ENCODE measurements around the gene B4GALT6.

B4GALT6 gene

DNA sequence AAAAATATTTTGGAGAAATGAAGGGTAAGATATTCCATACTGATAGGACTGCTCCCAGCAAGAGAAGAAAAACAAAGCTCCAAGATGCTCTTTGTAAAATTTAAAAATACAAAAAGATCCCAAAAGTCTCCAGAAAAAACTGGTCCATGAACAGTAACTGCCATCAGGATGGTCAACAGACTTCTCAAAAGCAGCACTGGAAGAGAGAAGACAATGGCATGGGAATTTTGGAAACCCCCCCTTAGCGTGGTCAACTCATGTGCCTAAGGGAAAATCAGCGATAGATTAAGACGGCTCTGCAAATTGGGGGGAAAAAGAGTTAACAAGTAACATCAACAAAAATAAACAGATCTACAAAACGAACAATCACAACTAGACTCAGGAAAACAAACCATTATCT lies 23.6 kb downstream of the B4GALT6 start:
- DNase-seq = no peak

- no peak for DNase-seq
These were observed 24.7 kb downstream of the B4GALT6 start for GRCh38 chr18:31659576-31660177.

DNA sequence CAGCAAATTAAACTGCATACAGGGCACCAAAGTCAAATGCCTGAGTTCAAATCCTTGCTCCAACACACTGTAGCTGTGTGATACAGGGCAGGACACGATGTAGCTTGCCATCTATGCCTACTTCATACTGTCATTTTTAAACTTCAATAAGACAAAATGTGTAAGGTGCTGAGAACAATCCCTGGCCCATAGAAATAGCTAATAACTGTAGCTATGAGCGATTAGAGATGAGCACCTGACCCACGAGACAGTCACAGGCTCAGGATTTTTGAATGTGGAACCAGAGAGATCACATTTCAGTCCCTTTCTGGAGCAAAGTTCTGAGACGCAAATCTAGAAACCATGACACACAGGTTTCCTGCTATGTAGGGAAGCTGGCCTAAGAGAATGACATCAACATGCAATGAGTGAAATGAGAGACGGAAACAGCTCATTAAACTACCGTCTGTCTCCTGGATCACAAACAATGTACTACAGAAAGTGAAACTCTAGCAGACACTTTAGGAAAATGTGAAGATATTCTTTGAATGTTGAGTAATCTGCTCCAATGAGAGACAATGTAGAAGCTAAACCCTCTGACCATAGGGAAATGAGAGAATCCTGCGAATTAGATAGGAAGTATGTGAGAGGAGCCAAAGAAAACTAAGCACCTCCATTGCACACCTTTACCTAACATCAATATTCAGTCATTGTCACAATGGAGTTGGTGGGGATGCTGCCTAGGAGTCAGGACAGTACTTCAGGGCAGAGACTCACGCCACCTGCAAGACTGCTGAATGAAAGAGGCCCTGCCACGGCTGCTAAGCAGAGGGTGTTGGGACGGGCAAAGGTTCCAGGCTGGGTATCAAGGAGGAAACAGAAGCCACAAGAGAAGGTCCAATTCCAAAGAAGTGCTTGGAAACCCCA lies 25.5 kb downstream of the B4GALT6 start:
- DNase-seq = no peak

- DNase-seq = no peak
These were observed 26.3 kb downstream of the B4GALT6 start for GRCh38 chr18:31657823-31658669.

DNA sequence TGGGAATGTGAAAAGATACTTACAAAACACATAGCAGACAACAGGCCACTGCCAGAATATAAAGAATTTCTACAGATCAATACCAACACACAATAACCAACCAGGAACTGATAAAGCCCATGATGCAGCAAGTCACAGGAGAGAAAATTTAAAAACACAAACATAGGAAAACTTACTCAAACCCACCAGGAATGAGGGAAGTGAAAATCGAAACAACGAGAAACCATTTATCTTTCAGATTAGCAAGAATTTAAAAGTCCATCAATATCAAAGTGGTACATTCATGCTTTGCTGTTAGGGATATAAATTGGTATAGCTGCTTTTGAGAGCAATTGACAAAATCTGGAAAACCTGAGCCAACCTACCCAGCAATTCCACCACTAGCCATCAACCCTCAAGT lies 27.6 kb downstream of the B4GALT6 start:
- no peak for DNase-seq

DNA sequence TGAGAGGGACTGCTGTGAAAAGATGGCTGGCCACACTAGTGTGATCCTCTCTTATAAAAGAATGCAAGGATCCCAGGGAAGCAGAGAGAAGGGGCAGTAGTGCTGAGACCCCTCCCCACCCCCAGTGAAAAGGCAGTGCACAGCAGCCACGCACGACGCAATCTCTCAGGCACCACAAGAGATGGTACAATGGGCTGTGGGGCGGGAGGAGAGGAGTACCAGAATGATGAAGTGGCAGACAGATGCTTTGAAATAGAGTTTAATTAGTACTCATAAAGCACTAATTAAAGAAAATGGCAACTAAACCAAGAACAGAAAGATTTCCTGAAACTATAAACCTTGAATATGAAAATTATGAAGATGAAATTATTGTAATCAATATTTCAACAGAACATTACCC lies 29.0 kb downstream of the B4GALT6 start:
- no peak for DNase-seq

- DNase-seq = no peak
These were observed 31.5 kb downstream of the B4GALT6 start for GRCh38 chr18:31652877-31653276.

DNA sequence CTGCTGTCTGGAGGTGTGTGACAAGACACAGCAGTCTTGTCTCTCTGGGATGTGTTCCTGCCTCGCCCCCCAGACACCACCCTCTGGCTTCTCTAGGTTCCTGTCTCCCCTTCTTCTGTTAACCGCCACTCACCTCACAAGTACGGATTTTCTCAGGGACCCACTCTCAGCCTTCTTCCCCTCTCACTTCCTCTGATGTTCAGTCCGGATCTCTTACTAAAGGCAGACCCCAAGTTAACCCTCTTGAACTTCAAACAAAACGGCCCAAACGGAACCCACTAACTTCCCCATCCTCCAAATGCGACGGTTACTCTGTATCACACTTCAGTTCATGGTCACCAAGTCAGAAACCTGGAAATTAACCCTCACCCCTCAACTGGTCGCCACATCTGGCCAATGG lies 32.0 kb downstream of the B4GALT6 start:
- DNase-seq = no peak

DNA sequence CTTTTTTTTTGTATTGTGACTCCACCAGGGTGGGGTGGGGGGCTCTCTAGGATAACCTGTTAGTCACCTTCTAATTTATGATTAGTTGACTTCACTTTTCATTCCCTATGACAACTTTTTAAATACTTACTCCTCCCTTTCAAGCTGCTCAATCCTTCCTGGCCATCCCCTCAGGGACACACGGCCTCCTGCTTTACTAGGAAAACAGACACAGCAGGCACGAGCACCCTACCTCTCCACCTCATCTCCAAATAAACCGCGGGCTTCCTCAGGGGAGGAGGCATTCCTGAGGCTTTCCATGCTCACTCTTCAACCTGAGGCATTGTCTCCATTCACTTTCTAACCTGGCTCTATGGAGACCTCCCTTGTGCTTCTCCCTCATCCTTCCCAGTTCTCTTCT lies 33.0 kb downstream of the B4GALT6 start:
- no peak for DNase-seq

DNA sequence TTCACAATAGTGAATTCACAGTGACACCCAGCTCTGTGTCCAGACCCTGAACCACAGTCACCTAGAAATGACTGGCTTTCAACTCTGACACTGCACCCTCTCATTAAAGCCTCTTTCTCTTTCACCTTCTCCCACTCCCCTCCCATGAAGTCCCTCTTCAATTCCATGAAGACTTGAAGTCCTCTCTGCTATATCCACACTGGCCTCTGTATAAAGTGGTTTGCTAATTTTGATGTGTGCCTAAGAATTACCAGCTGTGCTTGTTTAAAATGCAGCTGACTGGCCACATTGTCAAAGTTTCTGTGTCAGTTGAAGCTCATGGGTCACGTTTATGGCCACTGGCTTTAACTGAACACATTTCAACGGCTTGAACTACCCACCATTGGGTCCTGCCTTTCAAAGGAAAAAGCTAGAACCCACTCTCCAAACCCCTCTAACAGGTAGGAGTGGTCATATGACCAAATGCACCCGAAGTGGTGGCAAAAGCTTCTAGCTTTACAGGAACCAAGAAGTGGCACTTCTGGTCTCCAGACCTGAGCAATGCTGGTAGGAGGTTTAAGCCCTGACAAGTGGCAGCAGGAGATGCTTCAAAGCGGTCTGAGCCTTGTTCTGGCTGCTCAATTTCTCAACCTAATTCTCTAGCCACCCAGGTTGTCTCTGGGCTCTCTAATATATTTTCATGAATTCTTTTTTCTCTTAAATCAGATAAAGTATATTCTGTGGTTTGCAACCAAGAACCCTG lies 34.2 kb downstream of the B4GALT6 start:
- DNase-seq = no peak

DNA sequence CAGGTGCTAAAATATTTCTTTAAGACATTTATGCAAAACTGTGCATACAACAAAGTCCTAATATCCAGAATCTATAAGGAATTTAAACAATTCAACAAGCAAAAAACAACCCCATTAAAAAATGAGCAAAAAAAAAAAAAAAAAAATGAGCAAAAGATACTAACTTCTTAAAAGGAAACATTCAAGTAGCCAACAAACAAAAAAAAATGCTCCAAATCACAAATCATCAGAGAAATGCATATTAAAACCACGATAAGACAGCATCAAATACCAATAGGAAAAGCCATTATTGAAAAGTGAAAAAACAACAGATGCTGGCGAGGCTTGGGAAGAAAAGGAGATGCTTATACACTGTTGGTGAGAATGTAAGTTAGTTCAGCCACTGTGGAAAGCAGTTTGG lies 34.9 kb downstream of the B4GALT6 start:
- DNase-seq = no peak

DNA sequence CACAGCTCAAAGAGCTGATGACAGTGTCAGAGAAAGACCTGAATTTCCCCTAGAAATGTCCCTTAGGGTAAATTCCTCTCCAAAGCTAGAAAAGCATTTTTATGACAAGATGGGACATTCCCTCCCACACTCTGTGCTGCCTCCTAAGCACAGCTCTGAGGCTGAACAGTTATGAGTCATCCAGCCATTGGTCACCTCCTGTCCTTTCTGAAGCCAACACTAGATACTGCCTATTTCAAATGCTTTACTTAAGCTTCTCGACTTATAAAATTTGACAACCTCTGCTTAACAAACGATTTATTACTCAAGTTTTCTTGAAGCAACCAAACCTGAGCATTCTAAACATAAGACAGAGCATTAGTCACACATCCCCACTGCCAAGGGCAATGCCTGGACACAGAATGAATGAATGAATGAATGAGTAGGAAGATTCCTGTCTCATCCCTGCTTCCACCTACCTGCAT lies 35.4 kb downstream of the B4GALT6 start:
- DNase-seq = no peak

- DNase-seq = no peak
These were observed 35.9 kb downstream of the B4GALT6 start for GRCh38 chr18:31648458-31648857.

DNA sequence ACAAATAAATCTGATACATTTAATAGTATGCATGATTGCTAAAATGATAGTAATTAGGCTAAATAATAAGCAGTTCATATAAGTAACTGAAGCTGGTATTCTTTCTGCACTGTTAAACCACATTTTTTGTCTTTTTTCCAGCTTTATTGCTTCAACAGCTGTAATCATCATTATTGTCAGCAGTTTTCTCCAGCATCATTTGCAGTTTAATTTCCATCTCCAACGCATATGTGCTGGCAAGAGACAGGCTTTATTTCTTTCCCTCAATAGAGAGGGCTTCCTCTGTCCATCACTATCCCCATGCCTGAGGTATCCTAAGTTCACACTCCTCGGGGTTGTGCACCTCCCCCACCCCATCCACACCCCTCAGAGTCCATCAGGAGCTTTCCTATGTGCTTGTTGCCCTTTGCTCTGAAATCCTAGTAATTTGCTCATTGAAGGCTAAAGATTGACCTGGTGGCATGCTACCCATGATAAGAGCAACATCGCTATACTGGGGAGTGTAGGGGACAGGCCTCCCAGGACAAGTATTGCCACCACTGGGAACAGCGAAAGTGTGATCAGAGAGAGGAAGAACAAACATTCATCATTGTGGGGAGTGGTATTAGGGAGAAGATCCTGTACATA lies 37.1 kb downstream of the B4GALT6 start:
- DNase-seq = no peak

DNA sequence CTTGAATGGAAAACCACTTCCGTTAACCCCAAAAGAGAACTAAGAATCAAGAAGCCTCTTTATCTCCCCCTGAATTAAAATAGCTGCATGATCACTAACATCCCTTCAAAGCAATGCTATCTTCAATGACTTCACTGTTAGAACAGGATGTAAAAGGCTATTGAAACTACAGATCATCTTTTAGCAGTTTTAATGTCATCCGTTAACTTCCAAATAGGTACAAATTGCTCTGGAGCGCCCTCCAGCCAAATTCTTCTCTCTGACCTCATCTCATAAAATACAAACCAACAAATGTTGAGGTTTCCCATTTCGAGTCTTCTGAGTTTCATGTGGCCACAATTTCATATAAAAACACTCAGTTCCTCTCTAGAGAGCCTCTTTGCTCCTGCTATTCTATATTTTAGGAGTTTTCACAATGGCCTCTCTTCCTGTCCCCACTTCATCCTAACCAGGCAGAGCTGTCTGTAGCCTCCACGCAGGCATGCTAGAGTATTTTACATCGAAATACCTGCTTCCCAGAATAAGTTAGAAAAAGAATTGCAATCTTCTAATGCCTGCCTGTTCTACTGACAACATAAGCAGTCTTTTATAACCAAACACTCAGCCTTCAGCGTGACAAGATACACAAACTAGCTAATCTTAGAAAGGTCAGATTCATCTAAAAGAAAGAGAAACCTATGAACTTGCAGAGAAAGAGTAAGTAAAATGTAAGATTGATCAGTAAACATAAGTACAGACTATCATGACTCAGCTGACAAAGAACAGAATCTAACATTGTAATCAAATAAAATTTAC lies 37.9 kb downstream of the B4GALT6 start:
- no peak for DNase-seq

DNA sequence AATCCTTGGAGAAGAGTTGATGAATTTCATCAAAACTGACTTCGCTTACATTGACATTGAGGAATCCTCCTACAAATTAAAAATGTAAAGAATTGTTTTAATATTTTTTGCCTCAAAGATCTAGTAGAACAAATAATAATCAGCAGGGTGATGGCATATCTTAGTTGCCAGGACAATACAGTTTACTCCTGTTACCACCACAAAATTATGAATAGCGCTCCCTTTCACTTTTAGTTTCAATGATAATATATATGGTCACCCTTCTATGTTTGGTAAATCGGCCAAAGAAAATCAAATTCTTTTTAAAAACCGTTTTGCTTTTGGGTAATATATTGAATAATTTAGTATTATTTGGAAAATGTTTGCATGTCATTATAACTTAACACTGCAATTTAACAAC lies 39.0 kb downstream of the B4GALT6 start:
- DNase-seq = no peak

DNA sequence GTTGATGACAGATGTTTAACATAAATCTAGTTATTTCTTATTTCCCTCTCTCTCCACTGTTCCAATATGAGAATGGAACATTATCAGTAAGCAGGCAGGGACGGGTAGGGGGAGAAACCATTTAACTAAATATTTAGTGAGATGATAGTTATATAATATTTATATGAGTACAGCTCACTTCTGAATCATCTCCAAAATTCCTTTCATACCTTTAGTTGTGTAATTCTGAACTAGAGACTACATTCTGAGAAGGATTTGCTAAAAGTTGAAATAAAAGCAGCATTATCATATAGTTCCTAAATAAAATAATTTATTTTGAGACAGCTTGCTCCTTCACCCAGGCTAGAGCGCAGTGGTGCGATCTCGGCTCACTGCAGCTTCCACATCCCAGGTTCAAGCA lies 41.4 kb downstream of the B4GALT6 start:
- no peak for DNase-seq

- DNase-seq = no peak
These were observed 46.9 kb downstream of the B4GALT6 start for GRCh38 chr18:31637445-31637844.

DNA sequence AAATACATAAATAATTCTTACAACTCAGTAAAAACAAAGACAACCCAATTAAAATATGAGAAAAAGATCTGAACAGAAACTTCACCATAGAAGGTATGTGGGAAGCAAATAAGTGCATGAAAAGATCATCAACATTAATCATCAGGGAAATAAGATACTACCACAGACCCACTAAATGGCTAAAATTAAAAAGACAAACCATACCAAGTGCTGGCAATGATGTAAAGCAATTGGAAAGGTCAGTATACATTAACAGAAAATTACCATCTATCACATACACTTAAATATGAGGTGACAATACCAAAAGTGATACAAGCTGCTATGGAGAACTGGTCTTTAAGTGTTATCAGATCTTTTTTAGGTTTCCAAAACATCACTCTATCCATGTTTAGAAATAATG lies 48.0 kb downstream of the B4GALT6 start:
- DNase-seq = no peak

DNA sequence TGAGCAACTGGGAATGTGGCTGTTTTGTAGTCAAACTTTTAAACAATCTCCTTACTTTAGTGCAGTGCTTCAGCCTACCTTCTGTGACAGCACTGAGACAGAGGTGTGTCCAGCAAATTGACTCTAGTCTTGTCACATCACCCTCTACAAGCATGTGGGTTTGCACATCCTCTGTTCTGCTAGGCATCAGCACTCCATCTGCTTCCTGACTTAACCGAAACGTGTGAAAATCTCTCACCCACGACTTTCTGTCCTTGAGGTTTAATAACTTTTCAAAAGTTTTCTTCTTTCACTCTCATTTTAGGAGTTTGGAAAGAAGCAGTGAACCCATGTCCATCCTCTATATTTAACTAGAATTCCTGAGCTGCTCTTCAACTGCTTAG lies 50.1 kb downstream of the B4GALT6 start:
- no peak for DNase-seq

All from anterior cingulate cortex (tissue), 58 donors.